OCI-LY7 (cell line): ENCODE data around the gene DPYD.

Source experiments
- EZH2phosphoT487 ChIP-seq: fragments of 200-600 bp; sonication (generic); IDR thresholded peaks from 2 replicates; pipeline ENCODE4 v1.6.1; 2018; ENCODE audit warnings: low read depth, borderline replicate concordance, mild to moderate bottlenecking, mixed run types, antibody characterized with exemption, low read length, moderate library complexity, mixed read lengths
- TF ChIP-seq, protein P1 (sequence below): fragments of 200-600 bp; sonication (generic); conservative IDR thresholded peaks from 2 replicates; pipeline ENCODE4 v1.5.1; 2014; ENCODE audit warnings: mild to moderate bottlenecking, antibody characterized with exemption, low read length, moderate library complexity, mixed read lengths

DNA sequence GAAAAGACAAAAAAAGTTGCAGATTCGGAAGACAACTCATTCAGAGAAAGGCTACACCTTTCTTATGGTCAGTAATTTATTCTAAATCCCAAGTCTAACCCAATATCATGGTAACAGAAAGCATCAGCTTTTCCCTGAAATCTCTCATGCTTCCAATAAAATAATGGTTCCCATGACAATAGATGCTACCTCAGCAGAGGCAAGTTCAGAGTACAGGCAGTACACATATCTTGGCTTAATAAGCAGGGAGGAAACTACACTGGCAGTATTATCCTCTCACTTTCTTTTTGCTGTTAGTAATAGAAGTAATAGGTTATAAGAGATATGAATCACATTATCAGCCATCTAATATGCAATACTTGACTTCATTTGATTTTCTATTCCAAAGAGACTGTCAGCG, 137.1 kb downstream of the DPYD start:
- TF ChIP-seq, protein P1, sequence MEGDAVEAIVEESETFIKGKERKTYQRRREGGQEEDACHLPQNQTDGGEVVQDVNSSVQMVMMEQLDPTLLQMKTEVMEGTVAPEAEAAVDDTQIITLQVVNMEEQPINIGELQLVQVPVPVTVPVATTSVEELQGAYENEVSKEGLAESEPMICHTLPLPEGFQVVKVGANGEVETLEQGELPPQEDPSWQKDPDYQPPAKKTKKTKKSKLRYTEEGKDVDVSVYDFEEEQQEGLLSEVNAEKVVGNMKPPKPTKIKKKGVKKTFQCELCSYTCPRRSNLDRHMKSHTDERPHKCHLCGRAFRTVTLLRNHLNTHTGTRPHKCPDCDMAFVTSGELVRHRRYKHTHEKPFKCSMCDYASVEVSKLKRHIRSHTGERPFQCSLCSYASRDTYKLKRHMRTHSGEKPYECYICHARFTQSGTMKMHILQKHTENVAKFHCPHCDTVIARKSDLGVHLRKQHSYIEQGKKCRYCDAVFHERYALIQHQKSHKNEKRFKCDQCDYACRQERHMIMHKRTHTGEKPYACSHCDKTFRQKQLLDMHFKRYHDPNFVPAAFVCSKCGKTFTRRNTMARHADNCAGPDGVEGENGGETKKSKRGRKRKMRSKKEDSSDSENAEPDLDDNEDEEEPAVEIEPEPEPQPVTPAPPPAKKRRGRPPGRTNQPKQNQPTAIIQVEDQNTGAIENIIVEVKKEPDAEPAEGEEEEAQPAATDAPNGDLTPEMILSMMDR, result no peak
- no peak for TF ChIP-seq EZH2phosphoT487
